ENCODE results near the gene ALG9. TPM values are rescaled to one million over a fixed set of nuclear protein-coding genes. Genes with fewer than 3 reads are reported as not detected.
"Not testable (repeated sequence)": the region's sequence is repeated elsewhere in the genome, so short reads cannot be mapped to it uniquely, and the experiment has no call there.

The ALG9 gene
- total RNA-seq, 1 donor from 2014 or later = 27.6 TPM

DNA sequence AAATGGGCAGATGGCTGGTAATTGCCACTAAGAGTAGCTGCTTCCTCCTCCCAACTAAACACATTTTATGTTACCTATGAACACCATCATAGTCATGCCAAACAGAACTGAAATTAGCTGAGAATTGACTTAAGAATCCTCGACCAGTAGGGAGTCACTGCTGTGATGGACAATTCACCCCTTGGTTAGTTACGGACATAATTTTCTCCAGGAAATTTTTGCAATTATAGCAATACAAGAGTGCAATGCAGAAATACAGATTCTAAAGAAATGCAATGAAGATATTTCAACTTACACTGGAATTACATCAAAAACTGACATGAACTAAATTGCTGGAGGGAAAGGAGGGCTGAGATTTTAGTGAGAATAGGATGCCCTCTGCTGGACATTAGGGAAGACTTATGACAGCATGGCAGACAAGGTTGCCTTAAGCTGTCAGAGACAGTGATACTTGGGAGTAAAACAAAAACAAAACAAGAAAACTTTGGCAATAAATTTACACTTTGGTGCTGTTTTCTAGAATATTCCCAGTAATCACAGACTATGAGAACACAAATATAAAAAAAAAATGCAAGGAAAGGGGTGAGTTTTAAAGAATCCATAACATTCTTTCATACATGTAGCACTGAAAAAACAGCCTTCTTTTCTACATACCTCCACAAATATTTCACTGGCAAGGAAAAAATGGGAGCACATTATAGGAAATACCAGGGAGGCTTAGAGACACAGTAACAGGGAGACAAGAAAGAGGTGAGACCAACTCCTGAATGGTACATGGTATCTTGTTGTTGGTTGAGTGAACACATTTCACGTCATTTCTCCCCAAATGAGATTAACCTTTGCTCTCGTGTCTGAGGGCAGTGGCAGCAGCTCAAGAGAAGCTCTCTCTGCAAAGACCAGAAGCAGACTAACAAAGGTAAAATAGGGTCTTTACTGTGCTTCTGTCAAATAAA lies 94.0 kb downstream of the ALG9 start:
- intact Hi-C loops (cut with DNase I) = loop anchor here (5.0 kb wide), 2 partner anchors 175 to 1760 kb away; partner anchors contain the start of gene SIK2
- peak; percentile 89 for ATAC-seq
- no peak for DNase-seq (ENCODE audit: low spot score)

DNA sequence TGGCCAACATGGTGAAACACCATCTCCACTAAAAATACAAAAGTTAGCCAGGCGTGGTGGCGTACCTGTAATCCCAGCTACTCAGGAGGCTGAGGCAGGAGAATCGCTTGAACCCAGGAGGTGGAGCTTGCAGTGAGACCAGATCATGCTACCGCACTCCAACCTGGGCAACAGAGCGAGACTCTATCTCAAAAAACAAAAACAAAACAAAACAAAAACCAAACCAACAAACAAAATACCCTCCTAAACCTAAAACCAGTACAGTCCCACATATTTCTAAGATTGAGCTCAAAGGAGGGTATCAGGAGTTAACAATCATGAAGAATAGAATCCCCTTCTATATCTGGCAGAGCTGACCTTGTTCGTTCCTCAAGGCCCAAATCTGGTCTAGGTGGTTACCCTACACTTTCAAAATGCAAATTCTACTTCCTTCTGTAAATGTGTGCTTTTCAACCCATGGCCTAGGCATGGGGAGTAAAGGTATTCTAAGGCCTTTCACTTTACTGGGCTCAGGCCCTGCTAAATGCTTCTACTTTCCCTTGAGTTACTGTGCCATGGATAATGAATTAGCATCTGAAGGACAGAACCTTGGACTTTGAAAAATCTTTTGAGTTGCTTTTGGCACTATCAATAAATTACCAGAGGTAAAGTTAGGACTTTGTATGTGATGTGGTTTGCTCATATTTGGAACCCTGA lies 94.8 kb downstream of the ALG9 start:
- intact Hi-C loops (cut with DNase I) = loop anchor here (5.0 kb wide), 2 partner anchors 174 to 1759 kb away; partner anchors contain the start of gene SIK2
- ATAC-seq = no peak
- no peak for DNase-seq (ENCODE audit: low spot score)

DNA sequence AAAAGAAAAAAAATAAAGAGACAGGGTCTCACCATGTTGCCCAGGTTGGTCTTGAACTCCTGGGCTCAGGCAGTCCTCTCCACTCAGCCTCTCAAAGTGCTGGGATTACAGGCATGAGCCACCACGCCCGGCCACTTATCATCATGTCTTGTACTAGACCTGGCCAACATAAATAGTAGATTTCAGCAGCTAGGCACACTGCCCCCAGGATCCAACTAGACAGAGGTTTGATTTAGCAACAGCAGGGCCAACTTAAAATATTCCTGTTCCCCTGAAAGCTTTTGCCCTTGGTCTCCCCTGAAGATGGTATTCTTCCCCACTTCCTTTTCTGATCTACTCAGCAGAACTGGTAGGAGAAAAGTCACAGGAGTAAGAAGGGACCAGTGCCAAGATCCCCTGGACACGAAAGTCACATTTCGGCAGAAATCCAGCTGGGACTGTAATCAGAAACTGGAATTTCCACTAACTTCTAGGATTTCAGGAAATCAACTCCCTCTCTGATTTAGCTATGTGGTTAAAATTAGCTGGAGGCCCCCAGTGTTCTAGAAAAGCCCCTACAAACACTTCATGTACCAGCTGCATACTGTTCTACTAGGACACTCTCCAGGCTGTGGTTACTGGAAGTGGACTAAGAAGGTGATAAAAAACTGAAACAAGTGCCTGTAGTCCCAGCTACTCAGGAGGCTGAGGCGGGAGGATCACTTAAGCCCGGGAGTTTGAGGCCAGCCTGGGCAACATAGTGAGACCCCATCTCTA lies 96.2 kb downstream of the ALG9 start:
- ATAC-seq (peak; percentile 78), DNase-seq (ENCODE audit: low spot score) (no peak)
- intact Hi-C loops (cut with DNase I) = loop anchor here (5.0 kb wide), 2 partner anchors 173 to 1758 kb away; partner anchors contain the start of gene SIK2

DNA sequence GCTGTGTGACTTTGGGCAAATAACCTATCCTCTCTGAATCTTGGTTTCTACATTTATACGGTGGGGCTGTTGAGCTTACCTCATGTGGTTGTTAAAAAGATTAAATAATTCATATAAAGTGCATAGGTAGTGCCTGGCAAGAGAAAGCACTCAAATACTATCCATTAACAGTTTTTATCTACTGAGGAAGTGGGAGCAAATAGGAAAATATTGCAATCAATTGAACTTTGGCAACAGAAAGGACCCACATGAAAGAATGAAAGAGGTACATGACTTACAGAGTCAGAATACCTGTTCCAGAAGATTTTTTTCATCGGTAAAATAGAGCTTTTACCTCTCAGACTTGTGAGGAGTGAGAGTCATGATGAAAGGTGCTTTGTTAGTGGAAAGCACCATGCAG lies 98.8 kb downstream of the ALG9 start:
- no peak for DNase-seq (ENCODE audit: low spot score)
- no peak for ATAC-seq
- intact Hi-C loops (cut with DNase I) = no loop called here

DNA sequence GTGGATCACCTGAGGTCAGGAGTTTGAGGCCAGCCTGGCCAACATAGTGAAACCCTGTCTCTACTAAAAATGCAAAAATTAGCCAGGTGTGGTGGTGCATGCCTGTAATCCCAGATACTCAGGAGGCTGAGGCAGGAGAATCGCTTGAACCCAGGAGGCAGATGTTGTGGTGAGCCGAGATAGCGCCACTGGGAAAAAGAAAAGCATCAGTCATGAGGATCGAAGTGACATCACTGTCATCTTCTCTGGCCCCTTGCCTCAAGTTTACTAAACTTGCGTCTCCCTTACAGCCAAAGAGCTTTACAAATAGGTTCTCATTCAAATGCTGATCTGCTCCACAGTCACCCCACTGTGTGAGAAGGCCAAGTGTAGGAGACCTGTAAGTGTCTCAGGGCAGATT lies 100.2 kb downstream of the ALG9 start:
- intact Hi-C loops (cut with DNase I); DNase-seq (ENCODE audit: low spot score); ATAC-seq: not testable (repeated sequence)

DNA sequence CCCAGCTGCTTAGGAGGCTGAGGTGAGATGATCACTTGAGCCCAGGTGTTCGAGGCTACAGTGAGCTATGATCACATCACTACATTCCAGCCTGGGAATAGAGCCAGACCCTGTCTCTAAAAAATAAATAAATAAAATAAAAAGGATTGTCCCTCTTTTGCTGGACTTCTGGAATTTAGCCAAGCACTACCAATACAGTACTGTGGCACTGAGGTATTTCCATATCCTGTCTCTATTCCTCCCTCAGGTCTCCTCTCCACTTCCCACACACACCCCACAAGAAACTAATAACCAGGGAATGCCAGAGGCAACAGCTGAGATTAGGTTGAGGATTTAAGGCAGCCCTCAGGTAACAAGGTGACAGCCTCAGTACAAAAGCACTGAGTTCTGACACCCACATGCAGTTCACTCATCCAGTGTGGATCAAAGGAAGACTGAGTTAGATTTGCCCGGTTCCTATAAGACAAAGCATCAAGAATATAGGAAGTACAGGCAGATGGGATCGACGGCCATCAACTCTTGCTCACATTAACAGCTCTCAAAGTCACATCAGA lies 100.7 kb downstream of the ALG9 start:
- no peak for ATAC-seq
- DNase-seq (ENCODE audit: low spot score) = no peak
- intact Hi-C loops (cut with DNase I) = no loop called here

DNA sequence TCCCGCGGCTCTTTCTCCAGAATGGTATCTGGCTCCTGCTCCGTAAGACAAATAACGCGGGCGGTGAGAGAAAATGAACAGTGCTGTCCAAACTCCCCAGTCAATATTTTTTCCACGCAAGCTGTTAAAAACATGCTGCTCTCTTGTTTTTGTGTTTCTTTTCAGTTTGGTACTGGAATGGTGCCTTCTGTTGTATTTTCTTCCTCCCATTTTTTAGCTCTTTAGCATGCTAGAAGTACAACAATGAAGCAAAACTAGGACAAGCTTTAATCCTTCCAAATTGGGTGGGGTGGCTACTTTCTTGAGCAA lies 104.6 kb downstream of the ALG9 start:
- ATAC-seq = peak; percentile 48
- intact Hi-C loops (cut with DNase I) = no loop called here

DNA sequence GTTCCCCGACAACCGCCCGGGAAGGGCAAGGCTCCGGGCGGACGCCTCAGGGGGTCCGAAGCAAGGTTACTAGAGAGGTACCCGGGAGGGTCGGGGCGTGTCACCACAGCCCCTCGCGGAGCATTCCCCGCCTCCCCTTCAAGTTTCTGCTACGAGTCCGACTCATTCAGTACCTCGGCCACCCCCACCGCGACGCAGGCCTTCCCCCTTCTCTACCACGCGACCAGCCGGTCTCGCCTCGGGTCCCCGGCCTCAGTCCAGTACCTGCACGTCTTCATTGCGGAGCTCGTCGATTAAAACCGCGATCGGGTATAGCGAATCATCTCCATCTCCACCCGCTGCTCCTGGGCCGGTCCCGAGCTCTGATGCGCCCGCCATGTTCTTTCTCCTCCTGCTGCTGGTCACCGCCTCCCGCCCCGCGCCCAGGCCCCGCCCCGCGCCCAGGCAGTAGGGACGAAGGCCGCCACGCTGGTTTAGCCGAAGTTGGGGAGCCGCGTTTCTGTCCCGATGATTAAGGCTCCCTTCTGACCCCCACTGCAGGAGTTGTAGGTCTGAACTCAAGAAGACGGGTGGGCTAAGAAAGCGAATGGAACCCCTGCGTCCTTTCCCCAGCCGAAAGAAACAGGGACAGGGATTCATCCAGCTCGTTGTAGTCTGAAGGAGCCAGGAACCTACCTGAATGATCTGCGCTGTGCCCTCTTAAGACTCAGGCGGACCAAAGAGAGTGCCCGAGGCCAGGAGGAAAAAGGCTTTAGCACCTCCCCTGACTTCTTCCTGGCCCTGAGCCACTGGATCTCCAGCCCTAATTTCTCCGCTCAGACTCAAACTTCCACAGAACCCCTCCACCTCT lies 105.2 kb downstream of the ALG9 start, which contains the start of gene PPP2R1B:
Gene PPP2R1B, minus strand, starts transcription at position 406 of the 850 bp plus-strand sequence. Its CDS starts 28 bp downstream, at position 378.
- ATAC-seq (peak; percentile 98), DNase-seq (ENCODE audit: low spot score) (peak; percentile 88)
- intact Hi-C loops (cut with DNase I) = no loop called here

More for the DNA sequence above, 104.6 kb downstream of the ALG9 start:
- no peak for DNase-seq (ENCODE audit: low spot score)

DNA sequence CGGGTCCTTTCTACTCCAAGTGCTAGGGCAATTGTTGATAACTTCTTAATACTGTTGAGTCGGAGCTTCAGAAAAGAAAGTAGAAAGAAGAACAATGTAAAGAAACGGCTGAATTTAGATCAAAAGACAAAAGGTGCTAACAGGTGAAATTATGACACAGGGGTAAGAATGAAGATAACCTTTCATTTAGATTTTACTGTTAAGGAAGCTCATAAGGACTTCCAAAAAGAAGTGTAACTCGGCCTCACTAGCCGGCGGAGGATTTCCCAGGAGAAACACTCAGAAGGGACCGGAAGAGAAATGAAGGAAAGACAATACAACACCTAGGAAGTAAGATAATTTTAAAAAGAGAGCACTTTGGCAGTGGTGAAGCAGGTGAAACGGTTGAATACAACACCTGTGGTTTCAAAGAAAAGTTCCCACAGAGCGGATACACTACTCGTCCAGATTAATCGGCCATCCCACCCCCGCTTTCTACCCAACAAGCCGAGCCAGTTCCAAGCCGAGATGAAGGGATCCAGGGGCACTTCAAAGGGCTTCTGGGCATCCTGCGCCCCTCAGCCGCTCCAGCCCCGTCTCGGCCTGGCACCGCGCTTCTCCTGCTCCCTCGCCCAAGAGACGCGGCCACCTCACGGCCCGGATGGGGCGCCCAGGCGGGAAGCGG lies 105.9 kb downstream of the ALG9 start:
- ATAC-seq (peak; percentile 59), DNase-seq (ENCODE audit: low spot score) (no peak)
- intact Hi-C loops (cut with DNase I) = no loop called here

DNA sequence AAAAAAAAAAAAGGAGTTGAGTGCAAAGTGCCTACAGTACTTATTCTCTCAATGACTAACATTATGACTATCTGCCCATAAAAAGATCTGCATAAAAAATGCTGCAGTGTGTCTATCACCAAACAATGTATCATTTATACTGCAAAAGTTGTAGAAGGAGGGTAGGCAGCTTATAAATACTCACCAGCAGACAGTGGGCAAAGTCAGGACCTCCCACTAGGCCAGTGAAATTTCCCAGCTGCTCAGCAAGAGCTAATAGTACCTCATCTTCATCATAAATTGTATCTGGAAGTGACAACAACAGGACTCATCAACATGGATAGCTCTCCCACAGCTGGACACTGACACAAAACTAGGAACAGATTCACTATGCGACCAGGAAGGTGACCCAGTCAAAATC lies 106.8 kb downstream of the ALG9 start:
- ATAC-seq (no peak), DNase-seq (ENCODE audit: low spot score) (no peak)
- intact Hi-C loops (cut with DNase I) = no loop called here

DNA sequence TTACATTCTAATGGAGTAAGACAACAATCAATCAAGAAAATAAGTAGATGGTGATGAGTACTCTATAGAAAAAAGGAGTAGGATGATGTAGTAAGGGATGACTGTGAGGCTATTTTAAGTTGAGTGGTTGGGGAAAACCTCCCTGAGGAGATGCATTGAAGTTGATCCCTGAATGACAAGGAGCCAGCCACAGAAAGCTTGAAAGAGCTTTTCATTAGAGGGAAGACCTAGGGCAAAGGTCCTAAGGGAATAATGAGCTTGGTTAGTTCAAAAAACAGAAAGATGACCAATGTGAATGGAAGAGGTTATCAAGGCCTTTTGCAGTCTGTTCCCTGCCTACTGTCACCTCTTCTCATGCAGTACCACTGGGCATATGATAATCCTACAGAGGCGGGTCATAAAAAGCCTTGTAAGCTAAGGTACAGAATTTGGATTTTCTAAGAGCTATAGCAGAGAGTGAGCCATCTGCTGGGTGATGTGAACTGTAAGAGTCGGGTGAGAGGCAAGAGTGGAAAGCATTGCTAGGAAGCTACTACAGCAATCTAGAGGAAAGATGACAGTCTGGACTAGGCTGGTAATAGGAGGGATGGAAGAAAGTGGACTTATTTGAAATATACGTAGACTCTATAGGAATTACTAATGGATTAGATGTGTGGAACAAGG lies 108.3 kb downstream of the ALG9 start:
- no peak for ATAC-seq
- intact Hi-C loops (cut with DNase I) = no loop called here
- no peak for DNase-seq (ENCODE audit: low spot score)

DNA sequence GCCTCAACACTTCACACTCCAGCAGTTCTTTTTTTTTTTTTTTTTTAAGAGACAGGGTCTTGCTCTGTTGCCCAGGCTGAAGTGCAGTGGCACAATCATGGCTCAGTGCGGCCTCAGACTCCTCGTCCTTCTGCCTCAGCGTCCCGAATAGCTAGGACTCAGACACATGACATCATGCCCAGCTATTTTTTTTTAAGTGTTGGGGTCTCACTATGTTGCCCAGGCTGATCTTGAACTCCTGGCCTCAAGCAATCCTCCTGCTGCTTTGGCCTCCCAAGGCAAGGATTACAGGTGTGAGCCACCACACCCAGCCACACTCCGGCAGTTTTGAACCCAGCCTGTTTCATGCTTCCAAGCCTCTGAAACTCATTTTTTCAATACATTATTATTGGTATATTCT lies 108.9 kb downstream of the ALG9 start:
- intact Hi-C loops (cut with DNase I) = no loop called here
- ATAC-seq (no peak), DNase-seq (ENCODE audit: low spot score) (no peak)

DNA sequence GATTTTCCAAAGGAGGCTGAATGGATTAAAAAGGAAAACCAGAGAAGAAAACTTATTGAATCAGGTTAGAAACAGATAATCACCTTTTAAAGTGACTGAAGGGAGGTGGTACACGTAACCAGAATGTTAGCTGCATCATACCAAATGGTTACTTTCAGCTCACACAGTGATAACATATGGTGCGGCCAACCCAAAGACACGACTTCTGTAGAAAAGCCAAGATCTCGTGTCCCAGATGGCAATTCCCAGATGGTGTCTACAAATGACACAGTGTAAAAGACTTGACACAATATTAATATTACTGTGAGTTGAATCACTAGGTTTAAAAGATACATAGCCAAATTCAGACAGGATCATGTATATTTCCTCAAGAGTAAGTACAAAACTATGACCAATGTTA lies 110.3 kb downstream of the ALG9 start:
- DNase-seq (ENCODE audit: low spot score) (no peak), ATAC-seq (no peak)
- intact Hi-C loops (cut with DNase I) = no loop called here

DNA sequence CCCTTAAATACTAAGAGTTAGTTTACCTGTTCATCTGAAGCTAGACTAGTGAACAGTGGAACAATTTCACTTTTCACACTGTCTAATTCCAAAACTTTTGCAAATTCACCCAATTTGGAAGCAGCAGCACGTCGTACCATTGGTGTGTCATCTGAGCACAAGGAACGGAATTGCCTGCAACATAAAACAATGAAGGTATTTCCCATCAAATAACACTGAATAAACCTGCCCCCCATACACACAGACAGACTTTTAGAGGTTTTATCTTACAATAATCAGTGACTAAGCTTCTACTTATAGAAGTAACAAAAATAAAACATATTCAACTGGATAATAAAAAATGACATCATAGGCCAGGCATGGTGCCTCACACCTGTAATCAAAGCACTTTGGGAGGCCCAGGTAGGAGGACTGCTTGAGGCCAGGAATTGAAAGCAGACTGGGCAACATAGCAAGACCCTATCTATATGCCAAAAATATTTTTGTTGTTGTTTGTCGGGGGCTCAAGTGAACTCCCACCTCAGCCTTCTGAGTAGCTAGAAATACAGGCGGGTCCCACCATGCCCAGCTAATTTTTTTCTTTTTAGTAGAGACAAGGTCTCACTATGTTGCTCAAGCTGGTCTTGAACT lies 111.5 kb downstream of the ALG9 start:
- ATAC-seq = no peak
- intact Hi-C loops (cut with DNase I) = no loop called here
- no peak for DNase-seq (ENCODE audit: low spot score)

DNA sequence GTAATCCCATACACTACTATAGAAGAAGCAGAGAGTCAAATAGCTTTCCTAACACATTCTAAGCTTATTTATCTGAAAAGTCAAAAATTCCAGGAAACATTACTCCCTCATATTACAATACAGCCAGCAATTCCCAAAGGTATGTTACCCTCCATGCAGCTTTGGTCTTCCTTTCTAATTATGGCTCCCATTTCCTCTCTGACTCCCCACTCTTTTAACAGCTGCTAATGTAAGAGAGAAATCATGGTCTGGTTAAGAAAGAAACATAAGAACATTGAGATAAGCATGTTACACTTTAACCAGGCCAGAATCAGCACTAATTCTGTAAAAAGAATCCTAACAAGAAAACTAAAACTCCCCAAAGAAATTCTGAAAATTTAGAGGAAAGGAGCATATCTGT lies 112.0 kb downstream of the ALG9 start:
- intact Hi-C loops (cut with DNase I) = no loop called here
- DNase-seq (ENCODE audit: low spot score) (no peak), ATAC-seq (no peak)

DNA sequence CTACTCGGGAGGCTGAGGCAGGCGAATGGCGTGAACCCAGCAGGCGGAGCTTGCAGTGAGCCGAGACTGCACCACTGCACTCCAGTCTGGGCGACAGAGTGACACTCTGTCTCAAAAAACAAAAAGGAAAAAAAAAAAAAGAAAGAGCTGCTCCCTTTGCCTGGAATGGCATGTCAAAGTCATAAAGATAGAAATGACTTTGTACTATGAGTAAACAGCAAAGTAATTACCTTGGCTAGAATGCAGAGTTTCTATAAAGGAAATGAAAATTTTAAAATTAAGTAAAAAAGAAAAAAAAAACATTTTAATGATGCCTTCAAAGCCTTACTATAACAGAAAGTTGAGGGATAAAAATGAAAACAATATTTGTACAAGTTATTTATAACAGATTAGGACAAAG lies 115.3 kb downstream of the ALG9 start:
- intact Hi-C loops (cut with DNase I) = no loop called here
- no peak for ATAC-seq
- DNase-seq (ENCODE audit: low spot score) = no peak

DNA sequence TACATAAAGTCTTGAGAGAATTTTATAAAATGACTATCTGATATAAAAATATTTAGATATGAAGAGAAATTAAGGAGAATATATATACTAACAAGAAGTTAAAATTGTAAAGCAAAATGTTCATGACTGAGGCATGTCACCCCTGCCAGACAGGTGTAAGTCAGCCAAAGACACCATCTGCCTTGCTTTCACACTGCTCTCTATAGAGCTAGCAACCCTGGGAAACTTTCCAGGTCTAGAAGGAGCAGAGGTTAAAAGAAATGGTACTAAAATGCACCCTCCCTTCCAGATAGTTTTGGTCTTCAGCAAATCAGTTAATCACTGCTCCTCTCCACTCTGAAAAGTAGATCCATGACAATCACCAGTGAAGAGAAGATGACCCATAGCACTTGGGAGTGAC lies 121.7 kb downstream of the ALG9 start:
- DNase-seq (ENCODE audit: low spot score) (no peak), ATAC-seq (no peak)
- intact Hi-C loops (cut with DNase I) = no loop called here

Measured in sciatic nerve (tissue), 2 donors.